GM10847 (cell line): ENCODE measurements around the gene SKI.

Experiments used
- POLR2A ChIP-seq: IDR thresholded peaks from 2 replicates; pipeline ENCODE4 v1.6.1; 2011; ENCODE audit not compliant: insufficient read length; ENCODE audit errors: extremely low read depth

SKI gene

DNA sequence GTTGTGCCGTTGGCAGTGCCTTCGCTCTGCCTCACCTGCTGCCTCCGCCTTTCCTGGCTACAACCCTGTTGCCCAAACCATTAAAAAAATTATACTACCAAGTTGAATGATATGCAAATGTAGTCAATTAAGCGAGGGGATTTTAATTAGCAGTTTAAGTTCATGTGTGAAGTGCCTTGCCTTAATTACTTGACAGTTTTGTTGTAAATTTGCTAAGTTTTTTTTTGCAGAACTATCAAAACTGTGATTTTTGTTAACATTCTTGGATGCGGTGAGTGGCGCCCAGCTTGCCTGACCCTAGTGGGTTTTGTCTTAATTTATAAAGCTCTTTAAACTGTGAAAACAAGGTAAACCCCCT is 10.9 kb downstream of the SKI start:
- TF ChIP-seq POLR2A: no peak

DNA sequence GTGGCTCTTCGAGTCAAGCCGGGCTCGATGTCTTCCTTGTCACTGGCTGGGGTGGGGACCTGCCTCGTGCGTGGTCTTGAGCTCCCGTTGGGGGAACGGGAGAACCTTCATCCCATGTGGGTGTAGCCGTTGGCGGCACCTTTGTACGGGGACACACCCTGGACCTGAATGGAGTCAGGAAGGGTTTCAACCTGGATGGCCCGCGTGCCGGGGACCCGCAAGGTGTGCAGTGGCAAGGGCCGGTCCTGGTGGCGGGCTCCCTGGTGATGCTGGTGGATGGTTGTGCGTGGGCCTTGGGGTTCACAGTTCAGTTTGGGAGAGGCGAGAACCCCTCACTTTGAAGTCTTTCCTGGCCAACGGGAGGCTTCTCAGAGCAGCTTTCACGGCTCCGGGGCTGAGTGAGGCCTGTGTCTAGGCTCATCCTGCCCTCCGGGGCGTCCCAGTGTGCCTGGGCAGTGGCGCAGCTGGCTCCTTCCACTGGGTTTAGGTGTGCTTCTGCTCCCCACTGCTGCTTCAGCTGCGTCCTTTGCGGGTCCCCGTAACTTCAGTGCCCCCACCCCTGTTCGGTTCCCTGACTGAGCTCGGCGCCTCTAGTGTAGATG is 11.4 kb downstream of the SKI start:
- no peak for TF ChIP-seq POLR2A

DNA sequence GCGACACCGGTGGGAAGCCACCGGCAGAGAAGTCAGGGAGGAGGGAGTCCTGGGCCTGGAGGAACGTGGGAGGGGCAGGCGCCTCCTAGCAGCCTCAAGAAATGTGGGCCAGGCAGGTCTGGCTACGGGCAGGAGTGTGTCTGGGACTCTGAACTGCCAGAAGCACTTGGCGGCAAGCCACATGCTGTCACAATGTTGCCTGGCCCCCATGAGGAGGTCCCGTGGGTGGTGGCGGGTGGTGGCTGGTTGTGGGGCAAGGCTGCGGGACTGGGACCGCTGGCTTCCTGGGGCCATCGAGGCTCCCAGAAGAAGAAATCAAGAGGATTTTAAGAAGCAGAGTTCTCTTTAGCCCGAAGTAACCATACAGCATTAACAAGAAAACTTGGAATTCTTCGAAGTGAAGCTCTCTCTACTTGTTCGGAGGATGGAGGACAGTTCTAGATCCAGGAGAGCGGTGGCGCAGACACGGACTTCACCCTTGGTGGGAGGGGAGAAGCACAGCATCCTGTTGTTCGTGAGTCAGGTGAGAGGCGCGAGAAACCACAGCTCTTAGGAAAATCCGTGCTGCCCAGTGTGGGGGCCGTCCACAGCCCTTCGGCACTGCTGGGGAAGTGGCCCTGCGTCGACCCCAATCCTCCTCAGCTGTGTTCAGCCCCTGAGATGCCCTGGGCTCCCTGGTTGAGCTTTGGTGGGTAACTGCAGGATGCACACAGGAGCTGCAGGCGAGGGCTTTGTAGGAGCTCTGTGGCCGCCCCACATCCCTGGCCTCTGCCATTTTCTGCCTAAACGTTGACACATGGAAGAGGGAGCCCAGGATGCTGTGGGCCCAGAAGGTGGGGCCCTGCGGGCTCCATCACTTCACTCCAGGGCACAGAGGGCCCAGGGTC is 12.4 kb downstream of the SKI start:
- TF ChIP-seq POLR2A: no peak

DNA sequence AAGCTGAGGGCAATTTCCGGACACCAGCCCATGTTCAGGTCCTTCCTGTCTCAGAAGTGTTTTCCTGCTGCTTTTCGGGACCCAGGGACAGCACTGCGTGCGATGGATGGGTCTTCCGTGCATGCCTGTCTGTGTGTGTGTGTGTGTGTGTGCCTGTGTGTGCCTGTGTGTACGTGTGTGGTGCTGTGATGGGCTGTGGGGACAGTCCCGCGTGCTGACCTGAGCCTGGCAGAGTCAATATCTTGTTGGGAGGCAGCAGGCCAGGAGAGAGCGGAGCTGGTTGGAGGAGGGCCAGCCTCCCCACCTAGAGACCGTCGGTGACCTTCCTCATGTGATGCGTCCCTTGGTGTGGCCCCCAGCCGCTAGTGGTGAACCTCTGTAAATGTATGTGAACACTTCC is 13.7 kb downstream of the SKI start:
- TF ChIP-seq POLR2A: no peak

DNA sequence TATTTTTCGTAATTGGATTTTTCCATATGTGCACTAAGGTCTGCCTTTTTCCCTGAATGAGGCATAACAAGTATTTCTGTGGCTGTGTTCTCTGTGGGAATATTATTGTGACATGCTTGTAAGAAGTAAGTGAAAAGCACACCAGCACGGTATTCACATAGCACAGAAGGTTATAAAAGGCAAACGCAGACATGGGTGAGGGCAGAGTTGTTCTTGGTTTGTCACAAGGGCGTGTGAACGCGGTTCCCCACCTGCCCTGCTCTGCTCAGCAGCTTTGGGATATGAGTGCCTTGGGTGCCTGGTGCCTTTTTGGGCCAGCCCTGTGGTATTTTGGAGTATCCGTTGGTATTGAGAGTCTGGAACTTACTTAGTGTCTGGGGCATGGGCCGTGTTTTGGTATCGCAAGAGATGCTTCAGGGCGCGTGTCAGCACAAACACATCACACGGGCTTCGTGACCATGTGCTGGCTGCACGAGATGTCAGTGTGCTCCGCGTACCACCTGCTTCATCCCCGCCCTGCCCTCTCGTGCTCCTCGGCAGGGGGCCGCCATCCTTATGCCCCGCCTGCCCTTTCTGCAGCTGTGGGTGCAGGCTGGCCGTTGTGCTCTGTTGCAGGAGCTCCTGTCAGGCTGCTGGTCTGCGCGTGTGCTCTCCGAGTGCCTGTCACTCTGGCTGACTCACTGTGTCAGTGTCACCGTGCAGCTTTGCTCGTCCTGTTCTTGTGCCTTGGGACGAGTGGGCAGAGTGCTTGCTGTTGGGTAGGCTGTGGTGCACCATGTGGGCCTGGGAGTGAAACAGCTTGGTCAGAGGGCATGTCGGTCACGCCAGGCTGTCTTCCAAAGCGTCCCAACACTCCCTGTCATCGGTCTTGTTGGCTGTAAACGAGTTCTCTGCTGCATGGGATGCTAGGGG is 15.0 kb downstream of the SKI start:
- no peak for TF ChIP-seq POLR2A

DNA sequence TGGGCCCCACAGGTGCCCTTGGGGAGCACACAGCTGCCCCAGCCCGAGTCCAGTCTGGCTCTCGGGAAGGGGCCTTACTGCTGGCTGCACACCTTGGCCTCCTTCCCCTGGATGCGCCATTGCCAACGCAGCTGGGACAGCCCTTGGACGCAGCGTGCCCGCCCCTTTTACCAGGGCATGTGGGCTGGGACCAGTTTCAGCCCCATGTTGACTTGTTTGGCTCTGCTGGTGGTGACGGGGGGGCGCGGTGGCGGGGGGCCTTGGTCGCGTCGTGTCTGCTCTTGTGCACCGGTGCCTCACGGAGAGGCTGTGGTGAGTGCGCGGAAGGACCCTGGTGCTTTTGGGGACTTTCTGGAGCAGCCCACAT is 19.6 kb downstream of the SKI start:
- no peak for TF ChIP-seq POLR2A

DNA sequence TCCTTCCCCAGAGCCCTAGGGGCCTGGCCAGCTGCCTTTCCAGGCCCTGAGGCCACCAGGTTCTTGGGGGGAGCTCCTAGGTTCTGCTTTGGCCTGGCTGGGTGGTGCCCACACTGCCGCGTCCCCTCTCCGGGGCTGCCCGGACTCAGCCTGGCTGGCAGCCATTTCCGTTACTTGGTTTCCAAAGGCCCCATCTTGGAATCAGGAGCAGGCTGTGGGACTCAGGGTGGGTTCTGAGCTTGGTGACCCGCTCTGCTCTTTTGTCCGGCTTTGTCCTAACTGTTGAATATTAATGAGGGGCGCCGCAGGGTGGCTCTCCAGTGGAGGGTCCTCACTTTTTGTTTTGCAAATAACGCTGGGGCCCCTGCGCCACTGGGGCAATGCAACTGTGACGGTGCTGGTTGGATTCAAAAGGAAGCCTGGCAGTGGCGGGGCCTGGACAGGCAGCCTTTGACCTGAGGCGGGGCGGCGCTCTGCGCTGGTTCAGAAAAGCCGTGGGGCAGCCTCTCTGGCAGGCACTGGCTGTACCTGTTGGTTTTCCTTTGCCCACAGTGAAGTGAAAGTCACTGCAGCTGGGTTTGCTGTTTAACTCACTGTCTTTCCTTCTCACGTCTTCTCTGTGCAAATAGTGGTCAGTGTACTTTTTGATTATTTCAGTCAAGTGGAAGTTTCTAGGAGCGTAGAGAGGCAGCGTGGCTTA is 20.2 kb downstream of the SKI start:
- TF ChIP-seq POLR2A: no peak

DNA sequence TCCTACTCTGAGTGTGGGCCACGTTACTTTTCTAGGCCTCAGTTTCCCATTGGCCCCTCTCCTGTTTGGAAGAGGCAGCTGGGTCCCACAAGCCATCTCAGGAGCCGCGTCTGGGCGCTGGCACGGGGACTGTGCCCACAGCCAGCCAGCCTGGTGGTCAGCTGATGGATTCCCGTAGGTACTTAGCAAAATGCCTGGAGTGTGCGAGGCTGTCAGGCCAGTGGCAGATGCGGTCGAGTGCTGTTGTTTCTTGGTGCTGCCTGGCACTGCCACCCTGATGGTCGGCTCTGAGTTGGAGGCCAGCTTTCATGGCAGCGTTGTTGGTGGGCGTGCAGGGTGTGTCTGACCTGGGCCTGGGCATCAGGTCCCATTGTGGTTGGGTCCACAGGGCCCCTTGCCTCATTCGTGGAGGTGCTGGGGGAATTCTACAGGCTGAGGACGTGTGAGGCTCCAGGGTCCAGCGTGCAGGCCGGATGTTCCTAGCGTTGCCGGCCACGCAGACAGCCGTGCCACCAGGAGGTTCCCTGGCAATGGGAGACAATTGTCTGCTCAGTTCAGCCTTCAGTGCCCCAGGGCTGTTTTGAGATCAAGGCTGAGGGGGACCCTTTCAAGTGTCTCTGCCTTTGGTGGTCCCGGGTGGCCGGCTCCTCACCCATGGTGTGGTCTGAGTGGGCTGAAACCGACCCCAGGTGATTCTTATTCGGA is 20.9 kb downstream of the SKI start:
- no peak for TF ChIP-seq POLR2A

DNA sequence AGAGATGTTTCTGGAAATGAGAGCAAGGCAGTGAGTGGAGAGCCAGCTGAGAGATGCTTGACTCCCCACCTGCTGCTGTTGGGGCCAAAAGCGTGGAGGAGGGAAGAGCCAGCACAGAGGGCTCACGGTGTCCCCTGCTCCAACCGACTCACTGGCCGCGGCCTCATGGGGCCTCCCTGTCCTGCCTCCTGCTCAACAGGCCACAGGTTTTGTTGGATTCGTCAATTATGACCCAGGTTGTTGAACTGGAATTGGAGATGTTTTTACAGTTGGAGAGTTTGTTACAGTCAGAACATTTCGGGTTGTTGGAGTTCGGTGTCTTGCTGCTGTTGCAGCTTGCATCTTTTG is 21.4 kb downstream of the SKI start:
- TF ChIP-seq POLR2A: no peak

DNA sequence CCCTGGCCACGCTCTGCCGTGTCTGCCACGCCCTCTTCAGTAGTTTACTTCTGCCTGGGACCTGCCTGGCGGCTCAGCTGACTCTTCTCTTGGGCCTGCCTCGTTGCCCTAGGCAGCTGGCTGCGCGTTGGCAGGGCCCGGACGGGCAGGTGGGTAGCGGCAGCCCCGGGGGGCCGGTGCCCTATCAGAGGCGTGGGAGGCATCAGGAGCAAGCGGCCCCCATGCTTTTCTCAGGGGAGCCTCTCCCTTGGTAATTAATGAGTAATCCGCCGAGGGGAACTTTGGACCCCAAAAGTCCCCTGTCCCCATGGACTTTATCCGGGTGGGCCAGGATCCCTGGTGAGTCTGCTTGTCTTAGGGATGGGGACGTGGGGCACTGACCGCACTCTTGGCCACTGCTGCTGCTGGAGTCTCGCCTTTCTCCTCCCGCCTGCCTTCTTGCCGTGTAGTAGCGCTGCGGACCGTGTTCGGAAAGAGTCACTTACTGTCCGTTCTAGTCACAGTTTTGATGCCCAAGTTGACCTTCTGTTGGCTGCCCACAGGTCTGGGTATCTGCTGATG is 22.7 kb downstream of the SKI start:
- TF ChIP-seq POLR2A: no peak

DNA sequence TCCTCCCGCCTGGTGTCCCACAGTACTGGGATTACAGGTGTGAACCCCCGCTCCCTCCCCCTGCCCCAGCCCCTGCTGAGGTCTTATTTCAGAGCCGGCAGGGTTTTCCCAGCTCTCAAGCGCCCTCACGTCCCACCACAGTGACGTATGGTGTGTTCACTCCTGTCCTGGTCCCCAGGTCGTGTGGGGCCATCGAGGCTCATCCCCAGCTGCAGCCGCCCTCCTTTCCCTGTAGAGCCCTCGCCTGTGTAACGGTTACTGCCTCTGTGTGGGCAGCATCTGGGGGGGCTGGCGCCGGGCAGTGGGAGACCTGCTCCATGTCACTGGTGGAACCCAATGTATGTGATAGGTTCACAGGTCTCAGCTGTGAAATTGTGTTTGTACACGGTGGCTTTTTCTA is 23.2 kb downstream of the SKI start:
- TF ChIP-seq POLR2A: no peak

DNA sequence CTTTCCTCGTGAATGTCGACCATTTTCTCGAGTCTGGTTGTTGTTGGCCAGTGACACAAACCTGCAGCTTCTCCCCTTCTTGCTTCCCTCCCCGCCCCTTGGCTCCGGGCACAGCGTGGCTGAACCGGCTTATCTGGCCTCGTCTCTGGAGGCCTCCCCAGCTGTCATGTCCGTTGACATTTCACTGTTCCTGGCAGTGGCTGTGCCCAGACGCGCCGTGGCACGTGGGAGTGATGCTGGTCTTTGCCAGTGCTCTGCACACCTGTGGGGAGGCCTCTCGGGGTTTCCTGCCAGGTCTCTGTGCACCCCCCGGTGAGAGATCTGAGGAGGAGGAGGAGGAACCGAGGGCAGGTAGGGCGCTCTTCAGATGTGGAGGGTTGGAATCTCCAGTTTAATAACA is 23.7 kb downstream of the SKI start:
- no peak for TF ChIP-seq POLR2A

DNA sequence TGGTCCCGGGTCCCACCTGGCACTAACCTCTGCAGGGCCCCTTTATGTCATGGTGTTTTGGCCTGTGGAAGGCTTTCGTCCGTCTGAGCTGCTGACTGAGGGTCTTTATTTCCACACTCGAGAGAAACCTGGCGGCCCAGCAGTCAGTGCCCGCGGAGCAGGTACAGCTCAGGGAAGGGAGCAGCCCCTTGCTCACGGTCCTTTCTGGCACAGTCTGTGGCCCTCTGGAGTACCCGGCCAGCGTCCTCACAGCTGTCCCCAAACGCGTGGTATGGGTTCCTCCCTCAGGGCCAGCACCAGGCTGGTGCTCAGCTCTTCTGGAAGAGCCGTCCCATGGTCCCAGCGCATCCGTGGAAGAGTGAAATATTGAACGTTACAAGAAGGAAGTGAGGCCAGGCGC is 24.3 kb downstream of the SKI start:
- no peak for TF ChIP-seq POLR2A

DNA sequence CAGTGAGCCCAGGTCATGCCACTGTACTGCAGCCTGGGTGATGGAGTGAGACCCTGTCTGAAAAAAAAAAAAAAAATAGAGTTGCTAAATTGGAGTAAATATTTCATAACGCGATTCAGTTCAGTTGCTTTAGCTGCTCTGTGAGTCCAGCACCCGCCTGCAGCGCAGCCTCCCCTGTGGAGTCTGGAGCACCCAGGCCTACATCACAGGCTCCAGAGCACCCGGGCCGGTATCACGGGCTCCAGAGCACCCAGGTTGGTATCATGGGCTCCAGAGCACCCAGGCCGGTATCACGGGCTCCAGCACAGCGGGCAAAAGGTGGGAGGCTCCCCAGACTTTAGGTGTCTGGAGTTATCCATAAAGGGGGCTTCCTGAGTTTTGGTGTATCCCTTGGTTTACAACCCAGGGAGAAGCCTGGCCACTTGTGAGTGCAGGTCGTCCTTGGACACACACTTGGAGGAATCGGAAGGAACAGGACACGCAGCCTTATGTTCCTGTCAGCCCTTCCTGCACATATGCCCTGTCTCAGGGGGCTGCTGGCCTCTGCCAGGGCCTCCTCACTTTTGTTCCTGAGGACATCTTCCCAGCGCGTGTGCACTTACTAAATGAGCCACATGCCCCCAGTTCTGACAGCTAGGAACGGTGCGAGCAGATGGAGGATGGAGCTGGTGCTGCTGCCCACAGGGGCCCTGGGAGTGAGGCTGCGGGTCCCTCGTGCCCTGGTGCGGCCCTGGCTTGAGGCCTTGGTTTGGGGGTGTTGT is 25.1 kb downstream of the SKI start:
- no peak for TF ChIP-seq POLR2A
